Mesothelial cell of epicardium (in vitro differentiated cells): Measurements from ENCODE around the gene GHDC. TPM values are rescaled to one million over a fixed set of nuclear protein-coding genes. Genes with fewer than 3 reads are reported as not detected.

ENCODE experiments used
- DNase-seq, 2 experiments: peaks; one replicate each; pipeline ENCODE4 v3.0.0; 2021; ENCODE audit warnings: low spot score in 2 of 2; ENCODE audit not compliant: unreplicated experiment in 2 of 2
- H3K27ac Mint-ChIP-seq: 2 replicates; pipeline ENCODE4 v1.8.0; 2021; ENCODE audit warnings: mixed read lengths
- H3K27me3 Mint-ChIP-seq: 2 replicates; pipeline ENCODE4 v1.8.0; 2021; ENCODE audit warnings: low read depth, mixed read lengths
- H3K36me3 Mint-ChIP-seq: 2 replicates; pipeline ENCODE4 v1.8.0; 2021; ENCODE audit warnings: mixed read lengths
- H3K4me1 Mint-ChIP-seq: 2 replicates; pipeline ENCODE4 v1.8.0; 2021; ENCODE audit warnings: mixed read lengths
- H3K4me3 Mint-ChIP-seq: 2 replicates; pipeline ENCODE4 v1.8.0; 2021; ENCODE audit warnings: mild to moderate bottlenecking, moderate library complexity, mixed read lengths
- H3K9me3 Mint-ChIP-seq: 2 replicates; pipeline ENCODE4 v1.8.0; 2021; ENCODE audit warnings: mixed read lengths
- CTCF ChIP-seq: fragments of 200-600 bp; sonication (generic); IDR thresholded peaks from one replicate; pipeline ENCODE4 v1.5.0; 2021; ENCODE audit warnings: antibody characterized with exemption; ENCODE audit not compliant: unreplicated experiment
- total RNA-seq: library from RNA; stranded (reverse); gene quantifications from 3 replicates; pipeline ENCODE4 v1.2.1, GENCODE V29; 2021

The GHDC gene
- total RNA-seq, 1 donor from 2014 or later, result 9.2 TPM

- no peak overlapping the region for H3K4me3 Mint-ChIP-seq
- no peak overlapping the region for H3K27ac Mint-ChIP-seq
- no peaks in the 10 kb centered on the region for H3K27me3 Mint-ChIP-seq
- H3K36me3 Mint-ChIP-seq, result peaks cover 41% of the 10 kb centered on the region
- no peaks in the 10 kb centered on the region for H3K9me3 Mint-ChIP-seq
- no peak for TF ChIP-seq CTCF
- no peaks in the 10 kb centered on the region for H3K4me1 Mint-ChIP-seq
- no peak for DNase-seq
Observed at GRCh38 chr17:42201458-42201772, 7.1 kb upstream of the GHDC start.

DNA sequence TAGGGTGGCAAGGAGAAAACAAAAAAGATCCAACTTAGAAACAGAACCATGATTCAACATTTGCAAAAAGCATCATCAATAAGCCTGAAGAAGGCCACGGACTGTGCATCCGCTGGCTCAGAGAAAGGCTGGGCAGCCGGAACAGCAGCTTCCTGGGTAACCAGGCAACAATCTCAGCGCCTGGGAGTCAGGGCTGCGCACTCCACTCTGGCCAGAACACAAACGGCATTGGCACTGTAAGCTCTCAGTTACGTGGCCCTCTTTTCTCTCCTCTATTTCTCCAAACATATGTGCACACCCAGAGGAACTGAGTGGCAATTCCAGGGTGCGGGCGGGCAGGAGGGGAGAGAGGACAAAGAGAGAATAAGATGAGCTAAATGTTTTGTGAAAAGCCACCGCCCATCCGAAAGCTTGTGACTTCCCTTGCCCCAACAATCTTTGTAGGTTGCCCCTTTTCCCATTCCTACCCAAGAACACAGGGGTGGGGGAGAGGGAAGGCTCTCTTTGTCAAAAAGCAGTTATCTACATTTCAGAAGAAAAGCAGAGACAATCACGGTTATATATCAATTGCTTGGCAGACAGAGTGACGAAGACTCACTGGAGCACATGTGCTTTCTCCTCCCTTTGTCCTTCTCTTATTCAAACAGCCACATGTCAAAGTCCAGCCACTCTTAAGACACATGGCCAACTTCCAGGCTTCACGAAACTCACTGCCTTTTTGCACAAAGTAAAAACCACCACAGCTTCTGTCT is 6.6 kb upstream of the GHDC start:
- Mint-ChIP-seq H3K9me3 (no peaks in the 10 kb centered on the region), H3K4me1 (no peaks in the 10 kb centered on the region), H3K36me3 (peaks cover 39% of the 10 kb centered on the region), H3K27me3 (no peaks in the 10 kb centered on the region), H3K27ac (no peak overlapping the region), H3K4me3 (no peak overlapping the region)
- no peak for TF ChIP-seq CTCF
- no peak for DNase-seq

GRCh38 chr17:42199416-42200011 is 5.2 kb upstream of the GHDC start:
- TF ChIP-seq CTCF, result no peak
- no peak overlapping the region for H3K4me3 Mint-ChIP-seq
- no peak for DNase-seq
- peaks cover 32% of the 10 kb centered on the region for H3K36me3 Mint-ChIP-seq
- H3K27ac Mint-ChIP-seq, result no peak overlapping the region
- H3K27me3 Mint-ChIP-seq, result no peaks in the 10 kb centered on the region
- peaks cover under 1% of the 10 kb centered on the region for H3K4me1 Mint-ChIP-seq
- H3K9me3 Mint-ChIP-seq, result no peaks in the 10 kb centered on the region

- no peak for TF ChIP-seq CTCF
- H3K4me3 Mint-ChIP-seq, result no peak overlapping the region
- H3K9me3 Mint-ChIP-seq, result no peaks in the 10 kb centered on the region
- H3K27ac Mint-ChIP-seq, result no peak overlapping the region
- DNase-seq, result no peak
- peaks cover 27% of the 10 kb centered on the region for H3K36me3 Mint-ChIP-seq
- peaks cover 5% of the 10 kb centered on the region for H3K4me1 Mint-ChIP-seq
- no peaks in the 10 kb centered on the region for H3K27me3 Mint-ChIP-seq
Observed at GRCh38 chr17:42198897-42199296, 4.6 kb upstream of the GHDC start.

GRCh38 chr17:42197564-42198156 is 3.4 kb upstream of the GHDC start:
- Mint-ChIP-seq H3K4me3 (no peak overlapping the region), H3K36me3 (peaks cover 18% of the 10 kb centered on the region), H3K9me3 (no peaks in the 10 kb centered on the region), H3K4me1 (peaks cover 10% of the 10 kb centered on the region), H3K27me3 (no peaks in the 10 kb centered on the region), H3K27ac (no peak overlapping the region)
- TF ChIP-seq CTCF, result no peak
- DNase-seq, result no peak
